DND-41 (cell line): Measurements from ENCODE around the gene KRT77.

Source experiments
- ATAC-seq: fragments of 200-7000 bp; cut with Tn5 transposase; 3 replicates; pipeline ENCODE4 v1.9.1; 2021; ENCODE audit warnings: low read depth; ENCODE audit not compliant: insufficient read depth
- DNase-seq: peaks from one replicate; pipeline ENCODE4 v3.0.0-alpha.2; 2020
- H2AFZ ChIP-seq: 2 replicates; pipeline ENCODE4 v1.6.0; 2012; ENCODE audit warnings: low read depth, low read length
- H3K27ac ChIP-seq: 2 replicates; pipeline ENCODE4 v1.5.1; 2012; ENCODE audit warnings: low read length, inconsistent platforms
- H3K27me3 ChIP-seq: fragments of 200-600 bp; sonication (generic); 2 replicates; pipeline ENCODE4 v1.6.0; 2012; ENCODE audit warnings: low read length, mild to moderate bottlenecking, inconsistent platforms; ENCODE audit not compliant: insufficient read depth, poor library complexity
- H3K36me3 ChIP-seq: 2 replicates; pipeline ENCODE4 v1.5.1; 2012; ENCODE audit warnings: low read length, inconsistent platforms; ENCODE audit not compliant: insufficient read depth
- H3K4me1 ChIP-seq: 2 replicates; pipeline ENCODE4 v1.5.1; 2012; ENCODE audit warnings: mild to moderate bottlenecking, low read length; ENCODE audit not compliant: insufficient read depth
- H3K4me2 ChIP-seq: 2 replicates; pipeline ENCODE4 v1.6.0; 2012; ENCODE audit warnings: mild to moderate bottlenecking, moderate library complexity, low read length, inconsistent platforms; ENCODE audit not compliant: insufficient read depth
- H3K4me3 ChIP-seq, 2 experiments: fragments of 200-600 bp in 1 of 2; shearing (Covaris generic) in 1 of 2; 2 replicates each; pipeline ENCODE4 v1.5.1; 2012 to 2016; ENCODE audit warnings: inconsistent platforms in 2 of 2, low read length in 2 of 2, mild to moderate bottlenecking in 2 of 2, low read depth in 1 of 2, moderate library complexity in 1 of 2
- H3K79me2 ChIP-seq: 2 replicates; pipeline ENCODE4 v1.6.0; 2012; ENCODE audit warnings: low read length, inconsistent platforms; ENCODE audit not compliant: insufficient read depth
- H3K9ac ChIP-seq: 2 replicates; pipeline ENCODE4 v1.6.0; 2012; ENCODE audit warnings: low read depth, mild to moderate bottlenecking, inconsistent platforms, low read length, moderate library complexity
- H3K9me3 ChIP-seq: 2 replicates; pipeline ENCODE4 v1.5.1; 2012; ENCODE audit warnings: low read length, moderate library complexity, mild to moderate bottlenecking, inconsistent platforms; ENCODE audit not compliant: insufficient read depth, severe bottlenecking
- H4K20me1 ChIP-seq: 2 replicates; pipeline ENCODE4 v1.6.0; 2012; ENCODE audit warnings: low read length; ENCODE audit not compliant: insufficient read depth
- CTCF ChIP-seq: IDR thresholded peaks from 2 replicates; pipeline ENCODE4 v1.5.1; 2012; ENCODE audit warnings: borderline replicate concordance, low read length, moderate library complexity, mild to moderate bottlenecking; ENCODE audit not compliant: poor library complexity, severe bottlenecking; ENCODE audit errors: extremely low read depth
- EZH2 ChIP-seq: IDR thresholded peaks from 3 replicates; pipeline ENCODE4 v1.6.1; 2012; ENCODE audit warnings: borderline replicate concordance, low read depth, mild to moderate bottlenecking, moderate library complexity, low read length, inconsistent platforms; ENCODE audit not compliant: severe bottlenecking

The KRT77 gene

GRCh38 chr12:52658196-52658595 lies 45.1 kb downstream of the KRT77 start:
- no peak overlapping the region for H3K27ac ChIP-seq
- H3K4me1 ChIP-seq = no peaks in the 10 kb centered on the region

GRCh38 chr12:52657250-52657902 lies 45.9 kb downstream of the KRT77 start:
- no peaks in the 10 kb centered on the region for H3K36me3 ChIP-seq
- H3K4me1 ChIP-seq = no peaks in the 10 kb centered on the region
- H4K20me1 ChIP-seq = no peaks in the 10 kb centered on the region
- no peak overlapping the region for H2AFZ ChIP-seq
- TF ChIP-seq EZH2 (no peak), CTCF (no peak)
- peaks cover 19% of the 10 kb centered on the region for H3K27me3 ChIP-seq
- no peak overlapping the region for H3K4me3 ChIP-seq
- H3K9ac ChIP-seq = no peak overlapping the region
- no peaks in the 10 kb centered on the region for H3K9me3 ChIP-seq
- no peak overlapping the region for H3K27ac ChIP-seq
- DNase-seq = no peak
- H3K79me2 ChIP-seq = no peaks in the 10 kb centered on the region
- no peak overlapping the region for H3K4me2 ChIP-seq
- no peak for ATAC-seq

More at GRCh38 chr12:52658196-52658595, 45.1 kb downstream of the KRT77 start:
- TF ChIP-seq EZH2 = no peak
- no peak for TF ChIP-seq CTCF
- Histone ChIP-seq H3K27me3 (peaks cover 22% of the 10 kb centered on the region), H3K4me3 (no peak overlapping the region), H3K9me3 (no peaks in the 10 kb centered on the region), H3K36me3 (no peaks in the 10 kb centered on the region), H3K79me2 (no peaks in the 10 kb centered on the region), H3K4me2 (no peak overlapping the region), H4K20me1 (no peaks in the 10 kb centered on the region), H2AFZ (no peak overlapping the region), H3K9ac (no peak overlapping the region)
- ATAC-seq (no peak), DNase-seq (no peak)

- H3K36me3 ChIP-seq = no peaks in the 10 kb centered on the region
- no peaks in the 10 kb centered on the region for H3K9me3 ChIP-seq
- H3K27me3 ChIP-seq = peaks cover 13% of the 10 kb centered on the region
- no peak overlapping the region for H3K9ac ChIP-seq
- ATAC-seq = no peak
- no peak overlapping the region for H3K4me2 ChIP-seq
- no peak for TF ChIP-seq CTCF
- no peak for TF ChIP-seq EZH2
- H3K27ac ChIP-seq = no peak overlapping the region
- no peaks in the 10 kb centered on the region for H3K4me1 ChIP-seq
- H2AFZ ChIP-seq = no peak overlapping the region
- H3K4me3 ChIP-seq = no peak overlapping the region
- no peak for DNase-seq
- no peaks in the 10 kb centered on the region for H3K79me2 ChIP-seq
- H4K20me1 ChIP-seq = no peaks in the 10 kb centered on the region
Measured at GRCh38 chr12:52656616-52657015, 46.7 kb downstream of the KRT77 start.

- no peak overlapping the region for H2AFZ ChIP-seq
- ATAC-seq = no peak
- H3K4me2 ChIP-seq = no peak overlapping the region
- H3K27me3 ChIP-seq = peaks cover 13% of the 10 kb centered on the region
- no peak overlapping the region for H3K9ac ChIP-seq
- no peaks in the 10 kb centered on the region for H3K79me2 ChIP-seq
- no peaks in the 10 kb centered on the region for H3K9me3 ChIP-seq
- no peak overlapping the region for H3K27ac ChIP-seq
- H3K4me3 ChIP-seq = no peak overlapping the region
- H3K4me1 ChIP-seq = no peaks in the 10 kb centered on the region
- DNase-seq = no peak
- TF ChIP-seq EZH2 = no peak
- no peak for TF ChIP-seq CTCF
- no peaks in the 10 kb centered on the region for H3K36me3 ChIP-seq
- H4K20me1 ChIP-seq = no peaks in the 10 kb centered on the region
Measured at GRCh38 chr12:52655720-52656124, 47.6 kb downstream of the KRT77 start.
